Endothelial cell of umbilical vein (primary cell): ENCODE data around the gene CLDN22. TPM values are rescaled to one million over a fixed set of nuclear protein-coding genes. Genes with fewer than 3 reads are reported as not detected.

Source experiments
- BruUV-seq: library from RNA; stranded (reverse); fragments of 400-500 nt; replicated peaks from 2 replicates; lab custom pipeline; 2021; lab: Mats Ljungman, UMichigan
- CTCF ChIA-PET: fragments of 300-600, 350-600 bp; sonication (Branson Sonifier 250); formaldehyde crosslinking; loops from one replicate; lab custom pipeline; 2021; ENCODE audit warnings: antibody characterized with exemption, inconsistent platforms; lab: Charles Lee
- POLR2A ChIA-PET: fragments of 300-600, 350-600 bp; sonication (Branson Sonifier 250); formaldehyde crosslinking; loops from one replicate; lab custom pipeline; 2021; ENCODE audit warnings: antibody characterized with exemption, inconsistent platforms; lab: Charles Lee
- DNase-seq: peaks from one replicate; pipeline ENCODE4 v3.0.0-alpha.2; 2011; ENCODE audit warnings: low read depth, low spot score
- FAIRE-seq: peaks from 2 replicates; lab custom pipeline; 2011; peaks lifted over from hg19 to GRCh38; lab: Jason Lieb, UNC
- H2AFZ ChIP-seq: 2 replicates; pipeline ENCODE4 v1.6.0; 2012; ENCODE audit warnings: low read depth, low read length, control low read depth, inconsistent platforms
- H3K27ac ChIP-seq: 2 replicates; pipeline ENCODE4 v1.5.1; 2011; ENCODE audit warnings: low read depth, mild to moderate bottlenecking, control low read depth, low read length, moderate library complexity; ENCODE audit not compliant: insufficient read depth
- H3K27me3 ChIP-seq, 2 experiments: 2 replicates each; pipeline versions ENCODE4 v1.6.0 to v1.6.1; 2011; ENCODE audit warnings: low read length in 2 of 2, mixed read lengths in 1 of 2; ENCODE audit not compliant: control insufficient read depth in 2 of 2, insufficient read depth in 2 of 2
- H3K36me3 ChIP-seq, 2 experiments: 2 replicates in 1 of 2; 3 replicates in 1 of 2; pipeline ENCODE4 v1.5.1; 2011; ENCODE audit warnings: low read length in 2 of 2, mild to moderate bottlenecking in 1 of 2, moderate library complexity in 1 of 2; ENCODE audit not compliant: control insufficient read depth in 2 of 2, insufficient read depth in 2 of 2; ENCODE audit errors: extremely low read depth in 1 of 2
- H3K4me1 ChIP-seq: 3 replicates; pipeline ENCODE4 v1.5.1; 2011; ENCODE audit warnings: mild to moderate bottlenecking, low read length; ENCODE audit not compliant: control insufficient read depth, insufficient read depth; ENCODE audit errors: extremely low read depth
- H3K4me2 ChIP-seq: 2 replicates; pipeline ENCODE4 v1.6.1; 2011; ENCODE audit warnings: low read length, control low read depth, mixed read lengths; ENCODE audit not compliant: insufficient read depth
- H3K4me3 ChIP-seq, 3 experiments: fragments of 200-600 bp in 1 of 3; sonication (generic), shearing (Covaris generic) in 1 of 3; replicated peaks in 1 of 3; 2 replicates each; pipeline ENCODE4 v1.5.1; 2011 to 2016; ENCODE audit warnings: control low read depth in 3 of 3, low read length in 3 of 3, mild to moderate bottlenecking in 2 of 3, inconsistent platforms in 1 of 3, low read depth in 1 of 3, moderate library complexity in 1 of 3; ENCODE audit not compliant: insufficient read depth in 1 of 3
- H3K79me2 ChIP-seq: 2 replicates; pipeline ENCODE4 v1.6.0; 2012; ENCODE audit warnings: low read length, inconsistent platforms; ENCODE audit not compliant: control insufficient read depth, insufficient read depth
- H3K9ac ChIP-seq: replicated peaks from 2 replicates; pipeline ENCODE3; 2011; ENCODE audit warnings: low read length, control low read depth; ENCODE audit not compliant: insufficient read depth; ENCODE audit errors: extremely low read depth
- H3K9me1 ChIP-seq: replicated peaks from 3 replicates; pipeline ENCODE4 v1.6.0; 2011; ENCODE audit warnings: mild to moderate bottlenecking, low read length; ENCODE audit not compliant: control insufficient read depth, insufficient read depth; ENCODE audit errors: extremely low read depth
- H3K9me3 ChIP-seq: replicated peaks from 2 replicates; pipeline ENCODE4 v1.5.1; 2012; ENCODE audit warnings: low read length, inconsistent platforms; ENCODE audit not compliant: control insufficient read depth, insufficient read depth
- H4K20me1 ChIP-seq: replicated peaks from 2 replicates; pipeline ENCODE3; 2011; ENCODE audit warnings: mild to moderate bottlenecking, low read length; ENCODE audit not compliant: control insufficient read depth, insufficient read depth; ENCODE audit errors: extremely low read depth
- CTCF ChIP-seq, 2 donors: IDR thresholded peaks; 1 replicate in 1 of 2; 2 replicates in 1 of 2; pipeline ENCODE4 v1.5.1; 2011; ENCODE audit warnings: low read length in 2 of 2, mild to moderate bottlenecking in 2 of 2, moderate library complexity in 2 of 2, control low read depth in 1 of 2, inconsistent platforms in 1 of 2, low read depth in 1 of 2; ENCODE audit not compliant: insufficient read depth in 1 of 2; ENCODE audit errors: extremely low read depth in 1 of 2
- EZH2 ChIP-seq: IDR thresholded peaks from 2 replicates; pipeline ENCODE4 v1.6.1; 2012; ENCODE audit warnings: borderline replicate concordance, low read depth, mild to moderate bottlenecking, moderate library complexity, low read length, inconsistent platforms; ENCODE audit not compliant: severe bottlenecking
- FOS ChIP-seq: IDR thresholded peaks from 2 replicates; pipeline ENCODE4 v1.6.1; 2011; ENCODE audit warnings: mild to moderate bottlenecking, low read length, moderate library complexity, borderline replicate concordance; ENCODE audit not compliant: insufficient read depth
- GATA2 ChIP-seq: IDR thresholded peaks from 2 replicates; pipeline ENCODE4 v1.7.0; 2011; ENCODE audit warnings: low read depth, mild to moderate bottlenecking, moderate library complexity, mixed read lengths, low read length; ENCODE audit not compliant: insufficient read length, insufficient read depth
- JUN ChIP-seq: IDR thresholded peaks from 2 replicates; pipeline ENCODE4 v1.6.1; 2011; ENCODE audit warnings: borderline replicate concordance, low read depth; ENCODE audit not compliant: insufficient read length, insufficient read depth
- MAX ChIP-seq: IDR thresholded peaks from 2 replicates; pipeline ENCODE4 v1.6.1; 2011; ENCODE audit not compliant: insufficient read depth, insufficient read length
- MYC ChIP-seq: IDR thresholded peaks from one replicate; pipeline ENCODE4 v1.6.1; 2011; ENCODE audit warnings: mild to moderate bottlenecking, low read depth, low read length
- POLR2A ChIP-seq: IDR thresholded peaks from 2 replicates; pipeline ENCODE4 v1.6.1; 2012; ENCODE audit warnings: low read depth, mild to moderate bottlenecking, control low read depth, low read length
- POLR2AphosphoS5 ChIP-seq: IDR thresholded peaks from 2 replicates; pipeline ENCODE4 v1.6.1; 2012; ENCODE audit warnings: low read depth, mild to moderate bottlenecking, control low read depth, low read length, moderate library complexity; ENCODE audit not compliant: insufficient read depth
- dilution Hi-C: fragments of 300-500 bp; cut with MboI; formaldehyde crosslinking; loops from one replicate; pipeline ENCODE4 v1.15.0; 2019; ENCODE audit warnings: low sequenced_read_pairs; ENCODE audit not compliant: extremely low pct_ligation_motif_present
- intact Hi-C: fragments of 100-400 bp; cut with micrococcal nuclease; formaldehyde crosslinking; loops from one replicate; pipeline ENCODE4 v1.10.0; 2022
- polyA plus RNA-seq, 4 experiments: library from polyadenylated mRNA; depleted of rRNA in 3 of 4; stranded (reverse) in 3 of 4; unstranded in 1 of 4; fragments of >200 nt; gene quantifications; 2 replicates each; pipeline versions ENCODE4 v1.2.1 to v1.2.3, GENCODE V29; 2011 to 2012; ENCODE audit warnings: missing spikeins in 1 of 4
- total RNA-seq: library from RNA; stranded (reverse); gene quantifications from 2 replicates; pipeline ENCODE4 v1.2.3, GENCODE V29; 2021

CLDN22 gene
- total and polyA plus RNA-seq, 2 donors (not counting 3 experiments of a cell fraction or from before 2014, with no cell fraction given): not detected

GRCh38 chr4:183285886-183286285 is 34.2 kb downstream of the CLDN22 start:
- peaks cover 9% of the 10 kb centered on the region for H3K4me1 ChIP-seq
- CTCF ChIA-PET: interaction anchor here (1.3 kb wide), 1 partner anchor 113 kb away, joined by 3 read pairs; no protein-coding TSS in a partner anchor
- no peak overlapping the region for H3K27ac ChIP-seq
- no peak overlapping the region for H2AFZ ChIP-seq
- no peaks in the 10 kb centered on the region for H3K9me3 ChIP-seq
- no peaks in the 10 kb centered on the region for H3K9me1 ChIP-seq
- dilution Hi-C loops: no loop called here
- FAIRE-seq (no peak), DNase-seq (no peak)
- no peaks in the 10 kb centered on the region for H3K79me2 ChIP-seq
- no peaks in the 10 kb centered on the region for H4K20me1 ChIP-seq
- H3K27me3 ChIP-seq: no peaks in the 10 kb centered on the region
- no peak overlapping the region for H3K9ac ChIP-seq
- TF ChIP-seq CTCF (IDR thresholded peaks at IDR 0.05; ENCODE audit: extremely low read depth in 1 of 2, insufficient read depth in 1 of 2, low read depth in 1 of 2, low read length in 2 of 2) (no peak), EZH2 (no peak), GATA2 (no peak), JUN (no peak), MAX (no peak), MYC (no peak), POLR2AphosphoS5 (no peak), POLR2A (no peak), FOS (no peak)
- no TSS peak for BruUV-seq
- intact Hi-C loops: loop anchor here (5.0 kb wide), 1 partner anchor 111 kb away; no protein-coding TSS in a partner anchor
- H3K4me2 ChIP-seq: no peak overlapping the region
- H3K4me3 ChIP-seq: no peak overlapping the region
- POLR2A ChIA-PET: no interaction called here
- H3K36me3 ChIP-seq: peaks cover 13 to 25% of the 10 kb centered on the region in 2 experiments
